OCI-M2 (cell line): ENCODE results near the gene CFAP65.

Experiments used
- DNase-seq: peaks from one replicate; lab custom pipeline; 2025; ENCODE audit not compliant: unreplicated experiment; lab: John Stamatoyannopoulos, UW

CFAP65 gene

DNA sequence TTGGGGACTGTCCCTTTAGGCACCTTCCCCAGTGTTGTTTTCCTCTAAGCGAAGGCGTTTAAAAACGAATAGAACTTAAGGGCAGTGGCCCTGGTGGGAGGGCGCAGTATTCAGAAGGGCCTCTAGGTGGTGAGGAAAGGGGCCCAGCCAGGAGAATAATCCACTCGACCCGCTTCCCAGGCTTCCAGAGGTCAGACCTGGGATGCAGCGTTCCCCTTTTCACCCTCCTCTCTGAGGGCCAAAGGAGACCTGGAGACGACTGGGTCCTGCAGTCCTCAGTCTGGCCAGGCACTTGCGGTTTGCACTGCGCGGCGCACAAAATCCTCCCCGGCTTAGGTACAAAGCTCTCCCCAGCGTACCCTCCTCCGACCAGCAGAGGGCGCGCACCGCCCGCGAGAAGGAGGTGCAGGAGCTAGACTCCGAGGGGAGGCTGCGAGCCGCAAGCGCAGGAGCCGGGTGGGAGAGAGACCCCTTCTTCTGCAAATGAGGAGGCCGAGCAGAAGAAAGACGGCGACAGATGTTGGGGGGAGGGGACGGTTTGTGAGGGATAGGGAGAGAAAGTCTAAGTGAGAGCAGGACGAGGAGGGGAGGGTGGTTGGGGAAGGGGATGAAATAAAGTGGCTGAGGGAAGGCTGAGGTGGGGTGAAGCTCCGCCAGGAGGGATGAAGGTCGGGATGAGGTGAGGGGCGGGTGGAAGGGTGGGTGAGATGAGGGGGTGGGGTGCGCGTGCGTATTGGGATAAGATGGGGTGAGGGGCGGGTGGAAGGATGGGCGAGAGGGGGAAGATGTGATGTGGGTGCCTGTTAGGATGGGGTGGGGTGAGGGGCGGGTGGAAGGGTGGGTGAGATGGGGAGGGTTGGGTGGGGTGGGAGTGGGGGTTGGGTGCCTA, 61.2 kb downstream of the CFAP65 start:
- DNase-seq, result peak; percentile 7

DNA sequence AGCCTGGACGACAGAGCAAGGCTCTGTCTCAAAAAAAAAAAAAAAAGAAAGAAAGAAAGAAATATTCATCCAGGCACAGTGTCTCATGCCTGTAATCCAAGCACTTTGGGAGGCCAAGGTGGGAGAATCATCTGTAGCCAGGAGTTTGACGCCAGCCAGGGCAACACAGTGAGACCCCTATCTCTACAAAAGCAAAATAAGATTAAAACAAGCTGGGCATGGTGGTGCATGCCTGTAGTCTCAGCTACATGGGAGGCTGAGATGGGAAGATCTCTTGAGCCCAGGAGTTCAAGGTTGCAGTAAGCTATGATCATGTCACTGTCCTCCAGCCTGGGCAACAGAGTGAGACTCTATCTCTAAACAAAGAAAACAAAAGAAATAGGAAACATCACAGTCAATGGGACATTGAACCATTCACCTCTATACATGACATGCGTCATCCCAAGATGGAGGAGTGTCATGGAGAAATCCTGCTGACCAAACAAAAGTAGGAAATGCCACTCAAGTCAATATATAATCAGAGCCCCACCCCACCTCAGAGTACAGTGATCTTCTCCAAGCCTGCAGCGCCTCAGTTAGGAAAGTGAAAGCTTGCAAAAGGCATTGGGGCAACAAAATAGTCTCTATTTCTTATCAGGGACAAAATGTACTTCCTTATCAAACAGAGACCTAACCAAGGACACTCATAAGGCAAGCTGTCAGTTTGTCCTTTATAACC, 66.1 kb downstream of the CFAP65 start:
- no peak for DNase-seq

DNA sequence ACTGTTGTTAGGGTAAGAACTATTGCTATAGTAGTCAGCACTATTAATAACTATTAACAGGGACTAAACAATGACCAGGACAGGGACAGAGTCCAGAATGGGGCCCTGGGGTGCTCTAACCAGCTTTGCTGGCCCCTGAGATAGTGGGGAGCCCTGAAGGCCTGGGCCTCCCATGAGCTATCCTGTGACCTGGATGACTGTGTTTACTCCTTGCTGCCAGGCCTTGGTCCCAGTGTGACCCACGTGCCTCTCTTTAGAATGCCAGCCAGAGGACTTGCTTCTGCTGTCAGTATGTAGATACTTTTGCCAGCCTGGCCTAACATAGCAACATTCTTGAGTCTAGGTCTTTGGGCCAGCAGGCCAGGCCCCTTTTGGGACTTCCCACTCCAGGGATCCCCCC, 70.4 kb downstream of the CFAP65 start:
- no peak for DNase-seq

DNA sequence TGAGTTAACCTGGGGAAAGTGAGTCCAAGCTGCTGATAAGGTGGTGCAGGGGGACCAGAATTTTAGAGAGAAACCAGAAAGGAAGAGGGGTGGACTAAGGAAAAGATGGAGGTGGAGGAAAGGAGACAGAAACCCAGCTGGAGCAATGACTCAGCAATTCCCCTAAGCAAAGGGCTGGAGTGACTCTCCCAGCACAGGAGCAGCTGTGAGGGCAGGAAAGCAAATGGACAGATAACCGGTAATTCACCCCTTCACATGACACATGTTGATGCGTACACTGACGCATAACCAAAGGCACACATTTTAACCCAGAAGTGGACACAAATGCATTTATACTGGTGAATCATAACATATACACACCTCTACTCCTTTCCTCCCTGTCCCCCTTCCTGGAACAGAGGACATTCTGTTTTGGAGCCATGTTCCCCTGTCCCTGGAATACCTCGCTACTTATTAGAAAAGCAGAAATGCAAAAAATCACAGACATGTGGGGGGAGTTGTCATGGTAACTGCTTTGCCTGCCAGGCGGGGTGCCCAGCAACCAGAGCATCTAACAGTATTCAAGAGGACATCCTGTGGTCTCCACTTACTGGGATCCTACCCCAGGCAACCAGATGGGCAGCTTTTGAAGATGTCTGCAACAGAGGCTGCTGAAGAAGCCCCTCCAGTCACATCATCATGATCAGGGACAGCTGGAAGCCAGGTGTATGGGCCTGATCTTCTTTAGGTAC, 77.1 kb downstream of the CFAP65 start:
- no peak for DNase-seq

- DNase-seq, result no peak
Observed at GRCh38 chr2:218963601-218964000, 77.7 kb downstream of the CFAP65 start.

DNA sequence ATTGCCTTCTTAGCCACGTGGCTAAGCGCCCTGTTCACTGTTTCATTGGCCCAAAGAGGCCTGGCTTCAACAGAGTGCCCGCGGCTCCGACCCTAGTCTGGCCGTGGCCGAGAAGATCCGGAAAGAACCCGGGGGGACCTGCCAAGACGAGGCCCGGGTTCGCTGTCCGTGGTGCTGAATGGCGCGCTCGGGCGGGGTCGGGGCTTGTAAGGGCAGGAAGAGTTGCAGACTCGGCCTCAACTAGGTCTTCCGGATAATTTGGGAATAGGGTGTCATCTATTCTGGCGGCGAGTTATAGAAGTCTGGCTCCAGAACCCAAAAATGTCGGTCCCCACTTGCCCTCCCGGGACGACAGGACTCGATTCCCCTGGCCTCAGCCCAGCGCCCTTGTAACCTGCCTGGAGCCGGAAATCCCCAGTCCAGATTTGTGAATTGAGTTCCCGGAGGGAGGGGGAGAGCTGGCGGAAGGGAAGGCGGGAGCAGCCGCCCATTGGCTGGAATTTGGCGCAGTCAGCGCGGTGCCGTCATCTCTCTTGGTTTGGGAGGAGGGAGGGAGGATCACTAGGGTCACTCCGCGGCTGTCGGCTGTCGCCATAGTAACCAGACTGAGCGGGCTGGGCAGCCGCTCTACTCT, 78.3 kb downstream of the CFAP65 start:
- DNase-seq, result no peak

- DNase-seq, result no peak
Observed at GRCh38 chr2:218961651-218962570, 79.4 kb downstream of the CFAP65 start.

GRCh38 chr2:218961229-218961628, 80.1 kb downstream of the CFAP65 start:
- DNase-seq, result no peak

DNA sequence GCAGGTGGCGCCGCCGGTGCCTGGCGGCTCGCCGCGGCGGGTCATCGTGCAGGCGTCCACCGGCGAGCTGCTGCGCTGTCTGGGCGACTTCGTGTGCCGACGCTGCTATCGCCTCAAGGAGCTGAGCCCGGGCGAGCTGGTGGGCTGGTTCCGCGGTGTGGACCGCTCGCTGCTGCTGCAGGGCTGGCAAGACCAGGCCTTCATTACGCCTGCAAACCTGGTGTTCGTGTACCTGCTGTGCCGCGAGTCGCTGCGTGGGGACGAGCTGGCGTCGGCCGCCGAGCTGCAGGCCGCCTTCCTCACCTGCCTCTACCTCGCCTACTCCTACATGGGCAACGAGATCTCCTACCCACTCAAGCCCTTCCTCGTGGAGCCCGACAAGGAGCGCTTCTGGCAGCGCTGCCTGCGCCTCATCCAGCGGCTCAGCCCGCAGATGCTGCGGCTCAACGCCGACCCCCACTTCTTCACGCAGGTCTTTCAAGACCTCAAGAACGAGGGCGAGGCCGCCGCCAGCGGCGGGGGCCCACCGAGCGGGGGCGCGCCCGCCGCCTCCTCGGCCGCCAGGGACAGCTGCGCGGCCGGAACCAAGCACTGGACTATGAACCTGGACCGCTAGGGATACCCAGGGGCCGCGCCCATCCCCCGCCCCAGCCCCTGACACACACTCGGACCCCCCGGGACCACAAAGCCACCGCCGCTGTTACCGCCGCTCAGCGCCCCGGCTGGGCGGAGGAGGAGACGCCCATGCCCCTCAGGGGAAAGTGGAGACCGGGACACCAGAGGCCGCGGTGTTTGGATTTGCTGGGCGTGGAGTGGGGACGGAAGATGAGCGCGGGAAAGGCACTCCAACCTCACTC, 80.8 kb downstream of the CFAP65 start:
- DNase-seq, result no peak

GRCh38 chr2:218959761-218960308, 81.5 kb downstream of the CFAP65 start:
- DNase-seq, result no peak

DNA sequence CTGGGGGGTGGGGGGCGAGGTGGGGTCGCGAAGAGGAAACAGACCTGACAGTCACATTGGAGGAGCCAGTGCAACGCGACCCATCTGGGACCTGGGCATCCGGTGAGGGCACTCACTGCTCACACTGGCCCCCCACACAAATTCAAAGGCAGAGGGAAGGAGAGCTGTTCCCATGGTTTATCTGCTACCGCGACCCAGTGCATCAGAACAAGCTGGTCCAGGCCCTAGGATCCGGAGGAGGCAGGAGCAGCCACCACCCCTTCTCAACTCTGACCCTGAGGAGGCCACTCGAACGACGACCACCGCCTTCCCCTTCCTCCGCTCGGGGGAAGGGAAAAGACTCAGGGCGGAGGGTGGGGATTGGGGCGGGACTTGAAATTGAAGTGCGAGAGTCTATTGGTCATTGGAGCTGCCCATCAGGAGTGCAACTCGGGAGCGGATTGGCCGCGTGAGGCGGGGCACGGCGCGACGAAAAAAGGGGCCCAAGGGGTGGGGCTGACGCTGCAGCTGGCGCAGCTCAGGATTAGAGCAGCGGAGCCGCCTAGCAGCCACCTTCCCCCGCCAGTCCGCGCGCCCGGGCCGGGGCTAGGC, 82.1 kb downstream of the CFAP65 start, which contains the start of gene CDK5R2:
Gene CDK5R2, plus strand, starts transcription at position 526 of the 591 bp plus-strand sequence. CDS start 155 bp downstream, outside the sequence.
- DNase-seq, result no peak

GRCh38 chr2:218958276-218958675, 83.0 kb downstream of the CFAP65 start:
- no peak for DNase-seq

DNA sequence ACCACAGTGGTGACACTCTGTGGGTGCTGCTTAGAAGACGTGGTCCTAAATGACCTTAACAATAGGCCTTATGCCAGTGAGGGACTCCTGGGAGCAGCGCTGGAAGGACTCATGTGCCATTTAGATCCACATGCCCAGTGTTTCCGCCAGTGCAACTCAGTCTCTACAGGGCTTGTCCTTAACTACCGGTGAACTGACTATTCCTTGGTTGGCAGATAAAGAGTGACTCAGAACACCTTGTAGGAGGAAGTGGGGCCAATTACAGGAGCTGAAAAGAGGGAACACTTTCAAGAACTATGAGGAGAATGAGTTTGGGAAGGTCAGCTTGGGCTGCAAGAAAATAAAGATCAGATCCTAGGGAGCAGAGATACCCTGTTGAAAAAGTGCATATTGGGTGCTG, 83.6 kb downstream of the CFAP65 start:
- no peak for DNase-seq

DNA sequence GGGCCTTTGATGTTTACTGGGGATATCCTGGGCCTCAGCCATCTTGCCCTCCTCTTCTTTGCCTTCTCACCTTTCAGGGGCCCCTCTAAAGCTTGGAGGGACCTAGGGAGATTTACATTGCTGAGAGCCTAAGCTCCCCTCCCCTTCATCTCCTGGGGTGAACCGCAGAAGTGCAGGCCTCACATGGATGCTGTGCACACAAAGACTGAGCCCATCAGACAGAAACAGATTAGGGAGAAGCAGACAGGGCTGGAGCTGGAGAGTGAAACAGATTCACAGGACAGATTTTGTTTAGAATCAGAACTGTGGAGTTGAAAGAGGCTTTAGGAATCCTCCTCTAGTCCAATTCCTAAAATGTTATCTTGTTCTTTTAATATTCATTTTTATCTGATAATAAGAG, 85.3 kb downstream of the CFAP65 start:
- DNase-seq, result no peak

GRCh38 chr2:218954541-218955300, 86.6 kb downstream of the CFAP65 start:
- no peak for DNase-seq

GRCh38 chr2:218953366-218953954, 87.9 kb downstream of the CFAP65 start:
- no peak for DNase-seq
